GM23248 (cell line): ENCODE measurements around the gene WNT3A. TPM values are rescaled to one million over a fixed set of nuclear protein-coding genes. Genes with fewer than 3 reads are reported as not detected.

Source experiments
- DNase-seq: peaks from one replicate; pipeline ENCODE4 v3.0.0-alpha.2; 2015
- H2AFZ ChIP-seq: fragments of 200-600 bp; sonication (generic); 2 replicates; pipeline ENCODE4 v1.6.1; 2016; ENCODE audit warnings: antibody characterized with exemption
- H3F3A ChIP-seq: fragments of 200-600 bp; sonication (generic); 2 replicates; pipeline ENCODE4 v1.6.1; 2016; ENCODE audit warnings: mild to moderate bottlenecking, antibody characterized with exemption, mixed run types; ENCODE audit not compliant: insufficient read depth
- H3K27ac ChIP-seq: fragments of 200-600 bp; sonication (generic); 2 replicates; pipeline ENCODE4 v1.5.1; 2016; ENCODE audit warnings: mild to moderate bottlenecking
- H3K27me3 ChIP-seq: fragments of 200-600 bp; sonication (generic); replicated peaks from 2 replicates; pipeline ENCODE4 v1.6.1; 2016; ENCODE audit warnings: mild to moderate bottlenecking; ENCODE audit not compliant: insufficient read depth
- H3K36me3 ChIP-seq: fragments of 200-600 bp; sonication (generic); 2 replicates; pipeline ENCODE4 v1.6.1; 2016; ENCODE audit warnings: low read depth, mild to moderate bottlenecking
- H3K4me1 ChIP-seq: fragments of 200-600 bp; sonication (generic); 2 replicates; pipeline ENCODE4 v1.6.1; 2016; ENCODE audit warnings: mild to moderate bottlenecking; ENCODE audit not compliant: insufficient read depth
- H3K4me2 ChIP-seq: fragments of 200-600 bp; sonication (generic); one replicate; pipeline ENCODE4 v1.6.1; 2016; ENCODE audit warnings: mild to moderate bottlenecking; ENCODE audit not compliant: unreplicated experiment
- H3K4me3 ChIP-seq: fragments of 200-600 bp; sonication (generic); 2 replicates; pipeline ENCODE4 v1.5.1; 2016; ENCODE audit warnings: mild to moderate bottlenecking
- H3K79me2 ChIP-seq: fragments of 200-600 bp; sonication (generic); 2 replicates; pipeline ENCODE4 v1.6.1; 2016; ENCODE audit warnings: mild to moderate bottlenecking; ENCODE audit not compliant: insufficient read depth
- H3K9ac ChIP-seq: fragments of 200-600 bp; sonication (generic); 2 replicates; pipeline ENCODE4 v1.6.1; 2016; ENCODE audit warnings: mild to moderate bottlenecking
- H3K9me2 ChIP-seq: fragments of 200-600 bp; sonication (generic); 2 replicates; pipeline ENCODE4 v1.6.1; 2016; ENCODE audit warnings: mixed run types, mild to moderate bottlenecking, moderate library complexity; ENCODE audit not compliant: insufficient read depth
- H3K9me3 ChIP-seq: fragments of 200-600 bp; sonication (generic); one replicate; pipeline ENCODE4 v1.6.1; 2017; ENCODE audit warnings: low read depth
- H4K20me1 ChIP-seq: fragments of 200-600 bp; sonication (generic); 2 replicates; pipeline ENCODE4 v1.6.0; 2016; ENCODE audit not compliant: insufficient read depth
- EZH2 ChIP-seq: fragments of 200-600 bp; sonication (generic); IDR thresholded peaks from 2 replicates; pipeline ENCODE4 v1.6.1; 2018; ENCODE audit warnings: antibody characterized with exemption, mild to moderate bottlenecking; ENCODE audit not compliant: insufficient read depth, poor library complexity, severe bottlenecking
- EZH2phosphoT487 ChIP-seq: fragments of 200-600 bp; sonication (generic); IDR thresholded peaks from 2 replicates; pipeline ENCODE4 v1.6.1; 2018; ENCODE audit warnings: antibody characterized with exemption, moderate library complexity, mild to moderate bottlenecking, low read depth; ENCODE audit not compliant: insufficient read depth
- WGBS, 2 experiments: methylation state at CpG; one replicate each; pipeline ENCODE4 v1.1.6; 2015 to 2017; ENCODE audit warnings: low lambda C conversion rate in 2 of 2, low coverage in 1 of 2; ENCODE audit errors: missing lambda C conversion rate in 2 of 2; 5-methylcytosine and 5-hydroxymethylcytosine counted together
- in situ Hi-C: fragments of 300-500 bp; cut with MboI; formaldehyde crosslinking; loops from 2 replicates; pipeline ENCODE4 v1.15.0; 2020
- polyA plus RNA-seq: library from polyadenylated mRNA; unstranded; fragments of >200 nt; fragmentation: Nextera tagmentation; extraction: Ambion mirVana; gene quantifications from 2 replicates; pipeline ENCODE4 v1.2.1, GENCODE V29; 2016
- total RNA-seq: library from RNA; depleted of rRNA; stranded (reverse); fragments of >200 nt; shearing (Covaris generic); gene quantifications from 2 replicates; pipeline ENCODE4 v1.2.3, GENCODE V29; 2014

The WNT3A gene
- total and polyA plus RNA-seq, 2 experiments from 2014 or later, result not detected

DNA sequence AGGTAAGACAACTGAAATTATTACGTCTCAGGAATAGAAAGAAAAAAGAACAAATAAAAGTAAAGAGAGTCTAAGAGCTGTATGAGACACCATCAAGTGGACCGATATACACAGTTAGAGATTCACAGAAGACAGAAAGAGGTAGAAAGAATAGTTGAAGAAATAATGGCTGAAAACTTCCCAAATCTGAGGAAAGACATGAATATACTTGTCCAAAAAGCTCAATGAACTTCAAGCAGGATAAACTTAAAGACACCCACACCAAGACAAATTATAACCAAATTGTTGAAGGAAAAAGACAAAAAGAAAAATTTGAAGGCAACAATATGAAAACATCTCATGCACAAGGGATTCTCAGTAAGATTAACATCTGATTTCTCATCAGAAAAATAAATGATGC is 19.6 kb upstream of the WNT3A start:
- no peak overlapping the region for H3K4me2 ChIP-seq
- no peaks in the 10 kb centered on the region for H3K9me2 ChIP-seq
- H3K9me3 ChIP-seq, result no peaks in the 10 kb centered on the region
- DNase-seq, result no peak
- no peak overlapping the region for H3K4me3 ChIP-seq
- no peak overlapping the region for H3K27ac ChIP-seq
- H3K9ac ChIP-seq, result no peak overlapping the region
- TF ChIP-seq EZH2phosphoT487 (no peak), EZH2 (no peak)
- H3K79me2 ChIP-seq, result no peaks in the 10 kb centered on the region
- peaks cover 4% of the 10 kb centered on the region; the same call in 1 of the 2 replicates for H3K27me3 ChIP-seq
- H3F3A ChIP-seq, result no peaks in the 10 kb centered on the region
- no peaks in the 10 kb centered on the region for H4K20me1 ChIP-seq
- no peak overlapping the region for H2AFZ ChIP-seq
- H3K36me3 ChIP-seq, result no peaks in the 10 kb centered on the region
- no peaks in the 10 kb centered on the region for H3K4me1 ChIP-seq
- 57 to 62% methylated on average over 2 of the region's 2 CpGs for WGBS, 2 experiments
- in situ Hi-C loops, result no loop called here

DNA sequence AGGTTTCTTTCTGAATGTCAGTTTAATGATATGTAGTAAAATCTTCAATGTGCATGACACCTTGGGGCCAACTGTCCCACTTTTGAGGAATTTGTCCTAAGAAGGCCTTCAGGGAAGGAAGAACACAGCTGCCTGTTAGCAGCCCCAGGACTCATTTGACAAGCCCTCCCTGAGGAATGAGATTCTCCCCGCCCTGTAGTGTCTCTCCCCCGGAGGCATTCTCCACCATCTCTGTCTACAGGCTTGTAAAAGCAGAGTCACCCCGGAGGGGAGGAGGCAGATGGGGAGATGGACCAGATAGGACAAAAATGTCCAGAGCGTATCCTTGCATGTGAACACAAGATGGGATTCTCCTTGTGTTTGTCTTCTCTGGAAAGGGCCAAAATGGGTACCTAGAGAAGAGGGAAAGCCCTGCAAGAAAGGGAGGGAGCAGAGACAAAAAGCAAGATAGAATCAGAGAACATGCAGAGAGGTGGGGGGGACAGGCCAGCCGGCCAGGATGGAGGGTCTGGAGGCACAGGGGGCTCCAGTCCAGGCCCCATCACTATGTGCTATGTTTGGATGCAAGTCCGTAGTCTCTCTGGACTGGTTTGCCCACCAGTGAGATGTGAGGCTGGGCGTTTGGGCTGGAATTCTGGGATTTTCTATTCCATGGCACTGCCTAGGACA is 12.0 kb upstream of the WNT3A start:
- Histone ChIP-seq H3K4me1 (no peaks in the 10 kb centered on the region), H3K79me2 (no peaks in the 10 kb centered on the region), H3K9me2 (no peaks in the 10 kb centered on the region), H3K36me3 (no peaks in the 10 kb centered on the region), H3K9ac (no peak overlapping the region), H2AFZ (no peak overlapping the region), H3K27ac (no peak overlapping the region), H3K4me3 (no peak overlapping the region), H3K9me3 (peaks cover 4% of the 10 kb centered on the region), H4K20me1 (no peaks in the 10 kb centered on the region), H3K4me2 (no peak overlapping the region), H3K27me3 (peaks cover under 1% of the 10 kb centered on the region; the same call in 1 of the 2 replicates), H3F3A (no peaks in the 10 kb centered on the region)
- TF ChIP-seq EZH2, result no peak
- no peak for TF ChIP-seq EZH2phosphoT487
- in situ Hi-C loops, result no loop called here
- 25 to 26% methylated on average over 7 of the region's 7 CpGs for WGBS, 2 experiments
- no peak for DNase-seq

DNA sequence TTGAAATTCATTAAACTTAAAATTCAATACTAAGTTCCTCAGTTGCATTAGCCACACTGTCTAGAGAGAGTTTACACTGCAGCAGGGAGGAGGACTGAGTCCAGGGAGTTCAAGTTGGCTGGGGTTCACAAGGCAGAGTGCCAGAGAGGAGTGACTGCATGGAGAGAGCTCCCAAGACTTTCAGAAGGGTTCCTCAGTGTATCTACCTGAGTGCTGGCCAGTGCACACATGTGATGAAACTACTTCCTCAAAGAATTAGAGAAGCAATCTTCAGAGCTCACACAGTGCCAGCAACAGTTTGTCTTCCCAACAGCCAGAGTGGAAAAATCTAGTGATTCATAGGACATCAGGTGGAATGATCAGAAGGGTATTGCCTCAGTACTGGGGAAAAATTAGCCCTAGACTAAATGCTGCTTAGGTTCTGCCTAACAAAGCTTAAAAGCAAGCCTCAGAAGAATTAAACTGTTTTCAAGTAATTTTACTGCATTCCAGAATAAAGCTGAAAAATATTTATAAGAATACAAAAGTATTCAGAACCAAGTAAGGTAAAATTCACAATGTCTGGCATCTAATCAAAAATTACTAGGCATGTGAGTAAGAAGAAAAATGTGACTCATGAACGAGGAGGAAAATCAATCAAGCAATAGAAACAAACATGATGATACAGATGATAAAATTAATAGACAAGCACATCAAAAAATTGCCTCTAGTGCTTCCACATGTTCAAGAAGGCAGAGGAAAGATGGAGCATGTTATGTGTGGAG is 10.4 kb upstream of the WNT3A start:
- H3K9ac ChIP-seq, result no peak overlapping the region
- H3K79me2 ChIP-seq, result no peaks in the 10 kb centered on the region
- H3K4me1 ChIP-seq, result no peaks in the 10 kb centered on the region
- H4K20me1 ChIP-seq, result no peaks in the 10 kb centered on the region
- no peak for DNase-seq
- in situ Hi-C loops, result no loop called here
- no peak overlapping the region for H3K4me3 ChIP-seq
- H3K9me2 ChIP-seq, result no peaks in the 10 kb centered on the region
- H3K4me2 ChIP-seq, result no peak overlapping the region
- H3F3A ChIP-seq, result no peaks in the 10 kb centered on the region
- H2AFZ ChIP-seq, result no peak overlapping the region
- H3K27me3 ChIP-seq, result peaks cover 15% of the 10 kb centered on the region
- peaks cover 4% of the 10 kb centered on the region for H3K9me3 ChIP-seq
- no peaks in the 10 kb centered on the region for H3K36me3 ChIP-seq
- no peak for TF ChIP-seq EZH2
- no peak for TF ChIP-seq EZH2phosphoT487
- no peak overlapping the region for H3K27ac ChIP-seq
- WGBS, 2 experiments, result 0% methylated on average over 1 of the region's 1 CpG

DNA sequence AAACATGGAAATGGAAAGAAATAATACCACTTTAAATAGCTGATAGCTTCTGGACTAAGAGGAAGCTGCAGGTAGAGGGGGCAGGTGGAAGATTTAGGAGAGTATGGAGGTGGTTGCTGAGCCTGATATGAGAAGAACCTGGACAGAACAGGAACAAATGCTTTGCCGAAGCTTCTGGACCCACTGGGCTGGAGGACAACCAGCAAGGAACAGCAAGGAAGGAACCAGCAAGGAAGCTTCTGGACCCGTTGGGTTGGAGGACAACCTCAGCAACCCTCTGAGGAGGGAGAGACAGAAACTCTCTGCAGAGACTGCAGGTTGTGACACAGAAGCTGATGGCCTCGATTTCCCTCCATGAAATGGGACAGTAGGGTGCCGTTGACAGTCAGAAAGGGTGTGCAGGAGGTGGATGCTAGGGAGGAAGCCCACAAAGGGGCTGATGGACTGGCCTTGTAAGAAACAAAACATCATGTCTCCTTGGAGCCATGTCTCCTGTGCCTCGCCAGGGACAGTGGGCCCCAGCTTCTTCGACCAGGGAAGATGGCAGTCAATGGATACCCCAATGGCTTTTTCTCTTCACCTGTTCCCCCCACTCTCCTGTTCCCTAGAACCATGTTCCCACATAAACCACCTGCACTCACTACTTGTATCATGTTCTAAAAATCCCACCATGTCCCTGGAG is 8.3 kb upstream of the WNT3A start:
- peaks cover 35% of the 10 kb centered on the region for H3K27me3 ChIP-seq
- in situ Hi-C loops, result no loop called here
- H3K4me1 ChIP-seq, result no peaks in the 10 kb centered on the region
- H3K4me2 ChIP-seq, result no peak overlapping the region
- DNase-seq, result no peak
- H3F3A ChIP-seq, result no peaks in the 10 kb centered on the region
- H3K79me2 ChIP-seq, result no peaks in the 10 kb centered on the region
- H2AFZ ChIP-seq, result no peak overlapping the region
- WGBS, 2 experiments, result 16 to 24% methylated on average over 6 of the region's 6 CpGs
- H3K4me3 ChIP-seq, result no peak overlapping the region
- H3K27ac ChIP-seq, result no peak overlapping the region
- no peaks in the 10 kb centered on the region for H3K36me3 ChIP-seq
- no peaks in the 10 kb centered on the region for H3K9me2 ChIP-seq
- no peak overlapping the region for H3K9ac ChIP-seq
- TF ChIP-seq EZH2 (no peak), EZH2phosphoT487 (no peak)
- H4K20me1 ChIP-seq, result no peaks in the 10 kb centered on the region
- H3K9me3 ChIP-seq, result peaks cover 4% of the 10 kb centered on the region
